ENCODE results near the gene PCBP1. TPM values are rescaled to one million over a fixed set of nuclear protein-coding genes. Genes with fewer than 3 reads are reported as not detected.

The PCBP1 gene
- total and polyA plus RNA-seq, 9 of the 15 experiments (the other 6 are each of a cell fraction or from before 2014, with no cell fraction given), result 19.2 to 407 (median 78.1) TPM

DNA sequence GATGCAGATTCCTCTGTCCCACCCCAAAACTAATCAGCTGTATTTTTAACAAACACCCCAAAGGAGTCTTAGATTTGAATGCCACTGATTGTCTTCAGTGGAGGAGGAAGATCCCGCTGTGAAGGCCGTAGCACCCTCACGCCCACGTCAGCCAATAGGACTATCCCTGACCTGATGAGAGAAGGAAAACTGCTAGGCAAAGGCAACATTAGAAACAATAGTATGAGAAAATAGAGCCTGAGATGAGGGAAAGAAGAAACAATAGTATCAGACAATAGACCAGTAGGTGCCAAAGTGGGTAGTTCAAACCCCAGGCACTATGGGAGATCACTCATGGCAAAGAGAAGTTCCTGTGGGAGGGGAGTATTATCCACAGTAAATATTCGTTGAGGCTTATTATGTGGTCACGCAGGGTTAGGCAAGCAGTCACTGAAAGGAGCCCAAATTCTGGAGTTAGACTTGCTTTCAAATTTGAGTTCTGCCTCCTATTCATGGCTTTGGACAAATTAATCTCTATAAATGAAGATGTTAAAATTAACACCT lies 2.8 kb downstream of the PCBP1 start (continued):
- TF ChIP-seq, protein P1, sequence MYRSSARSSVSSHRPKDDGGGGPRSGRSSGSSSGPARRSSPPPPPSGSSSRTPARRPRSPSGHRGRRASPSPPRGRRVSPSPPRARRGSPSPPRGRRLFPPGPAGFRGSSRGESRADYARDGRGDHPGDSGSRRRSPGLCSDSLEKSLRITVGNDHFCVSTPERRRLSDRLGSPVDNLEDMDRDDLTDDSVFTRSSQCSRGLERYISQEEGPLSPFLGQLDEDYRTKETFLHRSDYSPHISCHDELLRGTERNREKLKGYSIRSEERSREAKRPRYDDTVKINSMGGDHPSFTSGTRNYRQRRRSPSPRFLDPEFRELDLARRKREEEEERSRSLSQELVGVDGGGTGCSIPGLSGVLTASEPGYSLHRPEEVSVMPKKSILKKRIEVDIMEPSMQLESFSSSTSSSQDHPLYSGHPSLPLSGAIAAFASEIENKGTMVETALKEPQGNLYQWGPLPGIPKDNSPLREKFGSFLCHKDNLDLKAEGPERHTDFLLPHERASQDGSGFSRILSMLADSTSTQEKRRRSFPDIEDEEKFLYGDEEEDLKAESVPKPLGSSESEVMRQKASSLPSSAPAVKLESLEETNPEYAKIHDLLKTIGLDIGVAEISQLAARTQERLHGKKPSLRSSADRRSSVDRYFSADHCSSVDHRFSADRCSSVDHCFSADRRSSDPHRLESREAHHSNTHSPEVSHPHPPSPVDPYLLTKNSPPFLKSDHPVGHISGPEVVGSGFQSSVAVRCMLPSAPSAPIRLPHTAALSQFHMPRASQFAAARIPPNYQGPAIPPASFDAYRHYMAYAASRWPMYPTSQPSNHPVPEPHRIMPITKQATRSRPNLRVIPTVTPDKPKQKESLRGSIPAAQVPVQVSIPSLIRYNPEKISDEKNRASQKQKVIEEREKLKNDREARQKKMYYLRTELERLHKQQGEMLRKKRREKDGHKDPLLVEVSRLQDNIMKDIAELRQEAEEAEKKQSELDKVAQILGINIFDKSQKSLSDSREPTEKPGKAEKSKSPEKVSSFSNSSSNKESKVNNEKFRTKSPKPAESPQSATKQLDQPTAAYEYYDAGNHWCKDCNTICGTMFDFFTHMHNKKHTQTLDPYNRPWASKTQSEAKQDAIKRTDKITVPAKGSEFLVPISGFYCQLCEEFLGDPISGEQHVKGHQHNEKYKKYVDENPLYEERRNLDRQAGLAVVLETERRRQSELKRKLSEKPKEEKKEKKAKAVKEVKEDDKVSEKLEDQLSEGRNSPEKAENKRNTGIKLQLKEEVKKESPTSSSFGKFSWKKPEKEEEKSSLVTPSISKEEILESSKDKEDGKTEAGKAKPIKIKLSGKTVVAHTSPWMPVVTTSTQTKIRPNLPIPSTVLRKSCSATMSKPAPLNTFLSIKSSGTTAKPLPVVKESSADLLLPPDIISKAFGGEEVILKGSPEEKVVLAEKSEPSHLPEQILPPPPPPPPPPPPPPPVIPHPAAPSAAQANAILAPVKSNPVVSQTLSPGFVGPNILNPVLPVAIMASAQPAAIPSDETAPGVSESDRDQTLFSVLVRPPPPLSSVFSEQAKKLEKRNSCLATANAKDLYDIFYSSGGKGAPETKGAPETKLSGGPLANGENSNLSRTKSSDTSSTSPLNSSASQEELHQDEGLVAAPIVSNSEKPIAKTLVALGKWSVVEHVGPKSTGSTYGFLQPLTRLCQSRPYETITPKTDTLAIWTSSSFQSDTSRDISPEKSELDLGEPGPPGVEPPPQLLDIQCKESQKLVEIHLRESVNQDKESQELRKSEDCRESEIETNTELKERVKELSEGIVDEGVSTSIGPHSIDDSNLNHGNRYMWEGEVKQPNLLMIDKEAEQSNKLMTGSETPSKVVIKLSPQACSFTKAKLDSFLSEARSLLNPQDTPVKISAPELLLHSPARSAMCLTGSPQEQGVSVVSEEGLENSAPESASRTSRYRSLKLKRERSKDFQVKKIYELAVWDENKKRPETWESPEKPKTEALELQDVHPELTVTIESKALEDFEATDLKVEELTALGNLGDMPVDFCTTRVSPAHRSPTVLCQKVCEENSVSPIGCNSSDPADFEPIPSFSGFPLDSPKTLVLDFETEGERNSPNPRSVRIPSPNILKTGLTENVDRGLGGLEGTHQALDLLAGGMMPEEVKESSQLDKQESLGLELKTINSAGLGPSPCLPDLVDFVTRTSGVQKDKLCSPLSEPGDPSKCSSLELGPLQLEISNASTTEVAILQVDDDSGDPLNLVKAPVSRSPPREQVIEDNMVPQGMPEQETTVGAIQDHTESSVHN (IDR thresholded peaks at IDR 0.05; ENCODE audit: borderline replicate concordance in 1 of 2, low read depth in 1 of 2), result no peak
- TF ChIP-seq POLR2AphosphoS5 (IDR thresholded peaks at IDR 0.05; ENCODE audit: control insufficient read depth, insufficient read depth, low read depth, low read length) (0 out of 2 replicates have a peak, but pooled peaks have one; percentile 32), HDAC1 (IDR thresholded peaks at IDR 0.05) (no peak), BRCA1 (IDR thresholded peaks at IDR 0.05) (no peak), BRCA1 (CRISPR knock-in tag; IDR thresholded peaks at IDR 0.05) (no peak), TOE1 (IDR thresholded peaks at IDR 0.05; ENCODE audit: borderline replicate concordance) (no peak), TOE1 (CRISPR knock-in tag; IDR thresholded peaks at IDR 0.05; ENCODE audit: borderline replicate concordance, low read depth) (no peak), ZEB2 (IDR thresholded peaks at IDR 0.05) (no peak), ZNF551 (CRISPR knock-in tag; IDR thresholded peaks at IDR 0.05) (no peak)
- TF ChIP-seq, protein P2, sequence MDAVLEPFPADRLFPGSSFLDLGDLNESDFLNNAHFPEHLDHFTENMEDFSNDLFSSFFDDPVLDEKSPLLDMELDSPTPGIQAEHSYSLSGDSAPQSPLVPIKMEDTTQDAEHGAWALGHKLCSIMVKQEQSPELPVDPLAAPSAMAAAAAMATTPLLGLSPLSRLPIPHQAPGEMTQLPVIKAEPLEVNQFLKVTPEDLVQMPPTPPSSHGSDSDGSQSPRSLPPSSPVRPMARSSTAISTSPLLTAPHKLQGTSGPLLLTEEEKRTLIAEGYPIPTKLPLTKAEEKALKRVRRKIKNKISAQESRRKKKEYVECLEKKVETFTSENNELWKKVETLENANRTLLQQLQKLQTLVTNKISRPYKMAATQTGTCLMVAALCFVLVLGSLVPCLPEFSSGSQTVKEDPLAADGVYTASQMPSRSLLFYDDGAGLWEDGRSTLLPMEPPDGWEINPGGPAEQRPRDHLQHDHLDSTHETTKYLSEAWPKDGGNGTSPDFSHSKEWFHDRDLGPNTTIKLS (IDR thresholded peaks at IDR 0.05; ENCODE audit: borderline replicate concordance, low read depth), result no peak
- TF ChIP-seq, protein P3, sequence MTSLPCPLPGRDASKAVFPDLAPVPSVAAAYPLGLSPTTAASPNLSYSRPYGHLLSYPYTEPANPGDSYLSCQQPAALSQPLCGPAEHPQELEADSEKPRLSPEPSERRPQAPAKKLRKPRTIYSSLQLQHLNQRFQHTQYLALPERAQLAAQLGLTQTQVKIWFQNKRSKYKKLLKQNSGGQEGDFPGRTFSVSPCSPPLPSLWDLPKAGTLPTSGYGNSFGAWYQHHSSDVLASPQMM (CRISPR knock-in tag; IDR thresholded peaks at IDR 0.05), result no peak
- TF ChIP-seq, protein P4, sequence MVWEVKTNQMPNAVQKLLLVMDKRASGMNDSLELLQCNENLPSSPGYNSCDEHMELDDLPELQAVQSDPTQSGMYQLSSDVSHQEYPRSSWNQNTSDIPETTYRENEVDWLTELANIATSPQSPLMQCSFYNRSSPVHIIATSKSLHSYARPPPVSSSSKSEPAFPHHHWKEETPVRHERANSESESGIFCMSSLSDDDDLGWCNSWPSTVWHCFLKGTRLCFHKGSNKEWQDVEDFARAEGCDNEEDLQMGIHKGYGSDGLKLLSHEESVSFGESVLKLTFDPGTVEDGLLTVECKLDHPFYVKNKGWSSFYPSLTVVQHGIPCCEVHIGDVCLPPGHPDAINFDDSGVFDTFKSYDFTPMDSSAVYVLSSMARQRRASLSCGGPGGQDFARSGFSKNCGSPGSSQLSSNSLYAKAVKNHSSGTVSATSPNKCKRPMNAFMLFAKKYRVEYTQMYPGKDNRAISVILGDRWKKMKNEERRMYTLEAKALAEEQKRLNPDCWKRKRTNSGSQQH (CRISPR knock-in tag; IDR thresholded peaks at IDR 0.05), result peak; percentile 11; the same call in 1 of the 2 replicates
- TF ChIP-seq, protein P5, sequence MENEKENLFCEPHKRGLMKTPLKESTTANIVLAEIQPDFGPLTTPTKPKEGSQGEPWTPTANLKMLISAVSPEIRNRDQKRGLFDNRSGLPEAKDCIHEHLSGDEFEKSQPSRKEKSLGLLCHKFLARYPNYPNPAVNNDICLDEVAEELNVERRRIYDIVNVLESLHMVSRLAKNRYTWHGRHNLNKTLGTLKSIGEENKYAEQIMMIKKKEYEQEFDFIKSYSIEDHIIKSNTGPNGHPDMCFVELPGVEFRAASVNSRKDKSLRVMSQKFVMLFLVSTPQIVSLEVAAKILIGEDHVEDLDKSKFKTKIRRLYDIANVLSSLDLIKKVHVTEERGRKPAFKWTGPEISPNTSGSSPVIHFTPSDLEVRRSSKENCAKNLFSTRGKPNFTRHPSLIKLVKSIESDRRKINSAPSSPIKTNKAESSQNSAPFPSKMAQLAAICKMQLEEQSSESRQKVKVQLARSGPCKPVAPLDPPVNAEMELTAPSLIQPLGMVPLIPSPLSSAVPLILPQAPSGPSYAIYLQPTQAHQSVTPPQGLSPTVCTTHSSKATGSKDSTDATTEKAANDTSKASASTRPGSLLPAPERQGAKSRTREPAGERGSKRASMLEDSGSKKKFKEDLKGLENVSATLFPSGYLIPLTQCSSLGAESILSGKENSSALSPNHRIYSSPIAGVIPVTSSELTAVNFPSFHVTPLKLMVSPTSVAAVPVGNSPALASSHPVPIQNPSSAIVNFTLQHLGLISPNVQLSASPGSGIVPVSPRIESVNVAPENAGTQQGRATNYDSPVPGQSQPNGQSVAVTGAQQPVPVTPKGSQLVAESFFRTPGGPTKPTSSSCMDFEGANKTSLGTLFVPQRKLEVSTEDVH (IDR thresholded peaks at IDR 0.05; ENCODE audit: low read depth, partially characterized antibody), result peak; percentile 32

Measured in K562 (cell line).